Fibroblast of mammary gland (primary cell): ENCODE results near the gene EZH1.
A peak's percentile ranks its signal among the peaks of the same experiment; 100 is the strongest.

ENCODE experiments used
- DNase-seq: peaks from one replicate; pipeline ENCODE4 v3.0.0-alpha.2; 2010; ENCODE audit warnings: low read depth
- H3K4me3 ChIP-seq: 2 replicates; pipeline ENCODE4 v1.5.1; 2011; ENCODE audit warnings: low read depth, mild to moderate bottlenecking, low read length, moderate library complexity; ENCODE audit not compliant: control insufficient read depth
- CTCF ChIP-seq: conservative IDR thresholded peaks from 2 replicates; pipeline ENCODE4 v1.5.1; 2011; ENCODE audit warnings: low read depth, low read length, inconsistent platforms; ENCODE audit not compliant: control insufficient read depth, insufficient read depth

Gene EZH1

GRCh38 chr17:42675965-42676423, 68.8 kb downstream of the EZH1 start:
- peak overlapping the region; percentile 83 for H3K4me3 ChIP-seq
- peak; percentile 31 for DNase-seq
- TF ChIP-seq CTCF = no peak

GRCh38 chr17:42675348-42675964, 69.4 kb downstream of the EZH1 start:
- no peak for TF ChIP-seq CTCF
- DNase-seq = no peak
- peak overlapping the region; percentile 83 for H3K4me3 ChIP-seq

- DNase-seq = no peak
- TF ChIP-seq CTCF = no peak
- H3K4me3 ChIP-seq = peak overlapping the region; percentile 83
Measured at GRCh38 chr17:42674755-42675347, 70.0 kb downstream of the EZH1 start.

GRCh38 chr17:42673885-42674754, 70.7 kb downstream of the EZH1 start:
- peak overlapping the region; percentile 83 for H3K4me3 ChIP-seq
- TF ChIP-seq CTCF = peak; percentile 52
- DNase-seq = peak; percentile 66

- H3K4me3 ChIP-seq = peak overlapping the region; percentile 83
Measured at GRCh38 chr17:42673266-42673884, 71.5 kb downstream of the EZH1 start.

More at GRCh38 chr17:42673266-42673884, 71.5 kb downstream of the EZH1 start:
- no peak for DNase-seq
- no peak for TF ChIP-seq CTCF
